GM18505 (cell line): Measurements from ENCODE around the gene DMBX1.

Experiments used
- ATAC-seq: cut with Tn5 transposase; IDR thresholded peaks from one replicate; pipeline ENCODE4 v1.9.1; 2021; ENCODE audit not compliant: unreplicated experiment
- POLR2A ChIP-seq: IDR thresholded peaks from 4 replicates; pipeline ENCODE4 v1.6.1; 2011; ENCODE audit warnings: borderline replicate concordance; ENCODE audit not compliant: insufficient read depth, insufficient read length; ENCODE audit errors: extremely low read depth

The DMBX1 gene

DNA sequence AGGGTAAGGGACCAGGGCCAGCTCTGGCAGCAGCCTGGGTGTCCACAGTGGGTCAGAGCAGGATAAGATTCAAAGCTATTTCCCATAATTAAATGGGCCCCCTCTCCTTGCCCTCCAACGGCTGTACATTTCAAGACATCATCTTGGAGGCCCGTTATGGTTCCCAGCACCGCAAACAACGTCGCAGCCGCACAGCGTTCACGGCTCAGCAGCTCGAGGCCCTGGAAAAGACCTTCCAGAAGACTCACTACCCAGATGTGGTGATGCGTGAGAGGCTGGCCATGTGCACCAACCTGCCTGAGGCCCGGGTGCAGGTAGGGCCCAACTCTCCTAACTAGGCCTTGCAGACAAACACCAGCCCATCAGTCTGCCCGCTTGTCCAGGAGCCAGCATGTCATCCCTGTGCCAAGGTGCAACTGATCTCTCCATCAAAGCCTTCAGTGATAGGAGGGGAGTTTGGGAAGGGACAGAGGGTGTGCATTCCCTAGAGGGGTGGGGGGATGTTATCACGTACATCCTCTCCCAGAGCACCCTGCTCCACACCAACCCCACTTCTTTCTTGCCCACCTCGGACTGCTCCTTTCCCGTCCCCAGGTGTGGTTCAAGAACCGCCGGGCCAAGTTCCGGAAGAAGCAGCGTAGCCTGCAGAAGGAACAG is 20.8 kb downstream of the DMBX1 start:
- ATAC-seq, result no peak
- no peak for TF ChIP-seq POLR2A

- no peak for ATAC-seq
- no peak for TF ChIP-seq POLR2A
Observed at GRCh38 chr1:46510998-46511365, 21.3 kb downstream of the DMBX1 start.

GRCh38 chr1:46512135-46512791 is 22.6 kb downstream of the DMBX1 start:
- TF ChIP-seq POLR2A, result no peak
- no peak for ATAC-seq

- no peak for TF ChIP-seq POLR2A
- no peak for ATAC-seq
Observed at GRCh38 chr1:46512792-46513190, 23.2 kb downstream of the DMBX1 start.

DNA sequence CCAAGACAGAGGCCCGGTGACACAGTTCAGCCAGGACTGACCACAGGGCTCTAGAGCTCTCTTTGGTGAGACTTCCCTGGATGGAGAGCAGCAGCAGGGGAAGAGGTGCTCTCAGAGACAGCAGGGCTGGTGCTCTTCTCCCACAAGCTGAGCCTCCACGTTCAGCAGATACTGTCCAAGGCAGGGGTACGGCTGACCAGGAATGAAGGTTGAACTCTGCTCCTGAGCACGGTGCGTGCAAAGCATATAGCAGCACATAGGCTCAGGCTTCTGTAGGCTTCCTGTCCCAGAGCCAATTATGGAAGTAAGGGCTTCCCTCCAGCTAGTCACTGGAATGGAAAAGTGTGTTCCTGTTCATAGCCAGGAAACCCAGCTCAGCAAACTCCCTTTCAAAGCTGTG is 23.9 kb downstream of the DMBX1 start:
- no peak for TF ChIP-seq POLR2A
- ATAC-seq, result no peak

DNA sequence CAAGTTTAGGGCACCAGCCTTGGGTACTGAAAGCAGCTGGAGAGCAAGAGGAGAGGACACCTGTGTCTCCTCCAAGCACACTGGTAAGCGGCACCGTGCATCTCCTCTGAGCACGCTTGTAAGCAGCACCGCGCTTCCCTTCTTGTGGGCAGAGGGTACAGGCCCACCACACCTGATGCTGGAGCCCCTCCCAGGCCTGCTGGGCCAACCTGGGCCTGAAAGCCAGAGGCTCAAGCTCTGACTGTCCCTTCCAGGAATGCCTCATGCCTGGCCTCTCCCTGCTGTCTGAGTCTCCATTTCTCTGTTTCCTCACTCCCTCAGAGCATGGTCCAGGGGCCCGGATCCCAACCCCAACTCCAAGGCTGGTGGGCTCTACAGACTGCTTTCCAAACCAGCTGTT is 25.9 kb downstream of the DMBX1 start:
- TF ChIP-seq POLR2A, result no peak
- no peak for ATAC-seq

DNA sequence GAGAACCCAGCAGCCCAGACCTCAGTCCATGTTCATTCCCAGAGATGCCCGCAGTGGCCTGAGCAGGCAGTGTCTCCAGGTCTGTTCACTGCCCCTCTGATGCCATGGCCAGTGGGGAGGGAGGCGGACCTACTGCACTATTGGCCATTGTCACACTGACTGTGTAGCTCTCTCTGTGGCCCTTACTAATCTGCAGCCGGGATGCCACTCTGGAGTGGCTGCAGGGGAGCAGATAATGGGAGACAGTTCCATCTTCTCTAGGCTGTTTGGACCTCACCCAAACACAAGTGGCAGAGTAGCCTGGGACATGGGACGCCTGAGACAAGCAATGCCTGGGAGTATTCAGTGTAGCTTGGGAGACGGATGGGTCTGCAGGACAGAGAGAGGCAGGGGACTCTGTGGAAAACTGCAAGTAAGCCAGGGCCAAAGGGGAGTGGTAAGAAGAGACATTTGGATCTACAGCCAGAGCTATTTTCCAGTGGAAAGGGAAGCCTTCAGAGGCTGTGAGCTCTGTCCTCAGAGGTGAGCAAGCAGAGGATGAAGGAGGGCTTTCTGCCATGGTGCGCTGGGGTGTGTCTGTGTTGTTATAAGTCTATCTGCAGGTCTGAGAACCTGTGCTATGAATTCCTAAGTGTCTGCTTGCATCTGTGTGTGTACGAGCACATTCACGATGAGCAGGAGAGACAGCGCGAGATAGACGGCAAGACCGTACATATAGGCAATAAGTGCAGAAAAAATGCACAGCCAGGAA is 26.7 kb downstream of the DMBX1 start:
- ATAC-seq, result no peak
- TF ChIP-seq POLR2A, result no peak

DNA sequence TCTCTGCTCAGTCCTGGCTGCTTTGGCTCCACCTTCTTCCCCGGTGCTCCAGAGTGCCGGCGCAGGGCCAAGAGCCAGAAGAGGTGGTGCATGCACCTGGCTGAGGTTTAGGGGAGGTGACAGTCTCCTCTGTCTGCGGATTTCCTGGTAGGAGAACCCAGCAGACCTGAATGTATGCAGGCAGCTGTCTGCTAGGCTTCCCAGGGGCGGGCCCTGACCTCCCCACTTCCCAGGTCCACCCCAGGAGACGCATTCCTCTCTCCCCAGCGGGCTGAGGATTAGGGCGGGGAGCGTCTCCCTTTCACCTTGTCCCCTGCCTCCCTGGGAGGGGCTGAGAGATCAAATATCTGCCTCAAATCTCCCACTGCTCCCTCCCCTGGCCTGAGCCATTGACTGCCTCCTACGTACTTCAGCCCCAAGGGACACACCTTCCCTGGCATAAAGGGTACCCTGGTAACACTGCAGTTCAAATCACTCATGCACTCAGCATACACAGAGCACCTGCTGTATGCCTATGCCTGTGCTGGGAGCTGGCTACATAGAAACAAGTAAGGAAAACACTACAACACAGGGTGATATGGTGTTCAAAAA is 27.5 kb downstream of the DMBX1 start:
- no peak for ATAC-seq
- no peak for TF ChIP-seq POLR2A

GRCh38 chr1:46517932-46518498 is 28.4 kb downstream of the DMBX1 start:
- no peak for ATAC-seq
- TF ChIP-seq POLR2A, result no peak

DNA sequence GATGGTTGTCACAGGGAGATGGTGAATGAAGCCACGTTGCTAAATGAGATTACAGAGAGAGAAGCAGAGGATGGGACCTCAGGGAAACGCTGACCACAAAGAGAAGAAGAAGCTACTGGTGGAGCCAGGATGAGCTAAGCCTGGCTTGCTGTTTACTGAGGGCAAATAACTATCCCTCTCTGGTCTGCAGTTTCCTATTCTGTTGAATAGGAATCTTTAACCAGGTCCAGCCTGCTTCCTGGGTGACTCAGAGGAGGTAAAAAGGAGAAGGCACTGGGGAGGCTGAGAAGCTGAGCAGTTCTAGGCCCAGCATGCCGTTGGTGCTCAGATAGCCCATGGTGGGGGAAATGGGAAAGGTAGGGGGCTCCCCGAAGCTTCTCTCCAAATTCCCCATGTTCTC is 29.6 kb downstream of the DMBX1 start:
- no peak for ATAC-seq
- TF ChIP-seq POLR2A, result no peak

DNA sequence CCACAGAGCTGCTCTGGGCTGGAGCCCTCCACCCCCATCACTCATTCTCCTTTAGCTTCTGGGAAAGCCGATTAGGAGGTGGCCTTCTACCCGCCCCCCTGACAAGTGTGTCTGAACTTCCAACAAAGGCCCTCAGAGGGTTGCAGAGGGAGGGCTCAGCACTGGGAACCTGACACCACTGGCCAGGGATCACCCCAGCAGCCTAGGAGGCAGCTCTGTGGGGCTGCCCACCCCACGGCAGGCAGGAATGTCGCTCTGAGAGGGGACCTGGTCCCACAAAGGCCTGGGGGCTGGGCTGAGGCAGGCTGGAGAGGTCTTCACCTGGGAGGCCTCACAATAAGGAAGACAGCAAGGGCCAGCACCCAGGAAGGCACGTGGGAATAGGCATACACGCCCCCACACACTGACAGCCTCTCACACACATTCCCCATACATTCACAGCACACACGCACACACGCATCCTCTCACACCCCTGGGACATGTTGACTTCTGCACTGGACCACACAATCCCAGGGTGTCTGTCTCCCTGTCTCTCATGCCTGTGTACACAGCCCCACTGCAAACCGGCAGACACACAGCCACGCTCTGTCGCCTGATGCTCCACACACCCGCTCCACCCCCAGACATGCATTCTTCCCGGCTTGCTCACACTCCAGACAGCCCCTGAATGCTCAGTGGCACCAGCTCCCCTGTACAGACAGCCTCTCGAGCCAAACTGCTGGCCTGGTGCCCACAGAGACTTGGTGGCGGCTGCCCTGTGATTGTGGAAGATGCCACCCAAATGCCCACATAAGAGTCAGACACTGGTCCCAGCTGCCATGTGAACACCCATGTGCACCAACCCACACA is 30.7 kb downstream of the DMBX1 start:
- no peak for ATAC-seq
- TF ChIP-seq POLR2A, result no peak

DNA sequence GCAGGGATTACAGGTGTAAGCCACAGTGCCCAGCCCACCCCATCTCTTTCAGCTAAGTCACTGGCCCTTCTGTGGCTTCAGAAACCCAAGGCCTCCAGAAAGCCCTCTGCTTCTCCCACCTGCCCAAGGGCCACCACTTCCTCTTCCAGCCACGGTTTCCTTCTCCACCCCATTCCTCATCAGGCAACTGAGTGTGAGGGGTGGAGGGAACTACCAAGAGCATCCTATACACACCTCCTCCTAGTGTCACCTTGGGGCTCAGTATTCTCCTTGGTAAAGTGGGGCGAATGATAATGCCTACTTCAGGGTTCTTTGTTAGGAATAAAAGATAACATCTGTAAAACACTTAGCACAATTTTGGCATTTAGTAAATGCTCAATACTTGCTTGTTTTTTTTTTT is 31.8 kb downstream of the DMBX1 start:
- TF ChIP-seq POLR2A, result no peak
- no peak for ATAC-seq
